HUDEP-2 (cell line): ENCODE results near the gene COLEC11.

Source experiments
- DNase-seq, 76 experiments: peaks; one replicate each; lab custom pipeline; 2025; ENCODE audit not compliant: unreplicated experiment in 76 of 76; lab: John Stamatoyannopoulos, UW

COLEC11 gene

GRCh38 chr2:3666613-3666975, 71.7 kb downstream of the COLEC11 start:
- DNase-seq, result no peak

- no peak for DNase-seq
These were observed 72.3 kb downstream of the COLEC11 start for GRCh38 chr2:3667151-3667631.

- no peak for DNase-seq
These were observed 74.7 kb downstream of the COLEC11 start for GRCh38 chr2:3669656-3670055.

- no peak for DNase-seq
These were observed 75.5 kb downstream of the COLEC11 start for GRCh38 chr2:3670376-3670775.

GRCh38 chr2:3670941-3671340, 76.0 kb downstream of the COLEC11 start:
- no peak for DNase-seq

- DNase-seq, result no peak
These were observed 78.2 kb downstream of the COLEC11 start for GRCh38 chr2:3672861-3673678.

GRCh38 chr2:3674066-3674845, 79.3 kb downstream of the COLEC11 start:
- DNase-seq, result no peak

- DNase-seq, result no peak
These were observed 80.8 kb downstream of the COLEC11 start for GRCh38 chr2:3675687-3676086.

- DNase-seq, result no peak
These were observed 82.5 kb downstream of the COLEC11 start for GRCh38 chr2:3677436-3677835.

- DNase-seq, result no peak
These were observed 83.3 kb downstream of the COLEC11 start for GRCh38 chr2:3678212-3678611.

GRCh38 chr2:3679180-3679579, 84.3 kb downstream of the COLEC11 start:
- DNase-seq, result no peak

GRCh38 chr2:3679616-3680393, 84.9 kb downstream of the COLEC11 start:
- no peak for DNase-seq

- no peak for DNase-seq
These were observed 85.8 kb downstream of the COLEC11 start for GRCh38 chr2:3680548-3681345.

GRCh38 chr2:3681625-3682024, 86.7 kb downstream of the COLEC11 start:
- no peak for DNase-seq

- no peak for DNase-seq
These were observed 87.9 kb downstream of the COLEC11 start for GRCh38 chr2:3682811-3683210.

- no peak for DNase-seq
These were observed 89.0 kb downstream of the COLEC11 start for GRCh38 chr2:3683748-3684454.

GRCh38 chr2:3689998-3690748, 95.3 kb downstream of the COLEC11 start:
- DNase-seq, result no peak

GRCh38 chr2:3692375-3692774, 97.5 kb downstream of the COLEC11 start:
- DNase-seq, result peak in 10 of 76 experiments; percentile 1 to 17 (median 5)
